WI38 (cell line): ENCODE data around the gene NKAPL.
A peak's percentile ranks its signal among the peaks of the same experiment; 100 is the strongest.

Experiments used
- H3K4me3 ChIP-seq: 2 replicates; pipeline ENCODE4 v1.5.1; 2011; ENCODE audit warnings: low read depth, mild to moderate bottlenecking, control low read depth, low read length
- TF ChIP-seq, protein P1 (sequence below): IDR thresholded peaks from 2 replicates; pipeline ENCODE4 v1.5.1; 2012; ENCODE audit warnings: low read depth, mild to moderate bottlenecking, control low read depth, low read length

Gene NKAPL

DNA sequence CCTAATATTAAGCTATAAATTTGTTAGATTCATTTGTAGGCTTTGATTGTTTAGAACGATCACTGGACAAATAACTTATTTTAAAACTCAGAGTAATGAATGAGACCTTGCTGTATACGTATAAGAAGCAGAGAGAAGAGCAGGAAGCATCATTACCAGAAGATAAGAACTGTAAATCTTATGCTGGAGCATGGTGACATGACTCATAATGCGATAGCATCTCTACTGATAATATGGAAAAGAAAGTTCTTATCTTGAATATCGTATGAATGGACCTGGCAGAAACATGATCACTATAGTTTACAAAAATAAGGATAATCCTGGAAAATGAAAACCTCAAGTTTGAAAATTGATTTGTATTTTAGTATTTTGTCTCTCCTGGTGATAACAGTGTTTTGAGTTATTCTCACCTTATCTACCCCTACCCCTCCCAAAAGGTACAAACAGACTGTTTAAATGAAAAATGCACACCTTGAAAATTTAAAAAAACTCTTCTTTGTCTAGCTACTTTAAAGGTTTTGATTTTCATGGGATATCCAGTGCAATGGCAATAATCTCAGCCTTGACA, 5.8 kb downstream of the NKAPL start:
- TF ChIP-seq, protein P1, sequence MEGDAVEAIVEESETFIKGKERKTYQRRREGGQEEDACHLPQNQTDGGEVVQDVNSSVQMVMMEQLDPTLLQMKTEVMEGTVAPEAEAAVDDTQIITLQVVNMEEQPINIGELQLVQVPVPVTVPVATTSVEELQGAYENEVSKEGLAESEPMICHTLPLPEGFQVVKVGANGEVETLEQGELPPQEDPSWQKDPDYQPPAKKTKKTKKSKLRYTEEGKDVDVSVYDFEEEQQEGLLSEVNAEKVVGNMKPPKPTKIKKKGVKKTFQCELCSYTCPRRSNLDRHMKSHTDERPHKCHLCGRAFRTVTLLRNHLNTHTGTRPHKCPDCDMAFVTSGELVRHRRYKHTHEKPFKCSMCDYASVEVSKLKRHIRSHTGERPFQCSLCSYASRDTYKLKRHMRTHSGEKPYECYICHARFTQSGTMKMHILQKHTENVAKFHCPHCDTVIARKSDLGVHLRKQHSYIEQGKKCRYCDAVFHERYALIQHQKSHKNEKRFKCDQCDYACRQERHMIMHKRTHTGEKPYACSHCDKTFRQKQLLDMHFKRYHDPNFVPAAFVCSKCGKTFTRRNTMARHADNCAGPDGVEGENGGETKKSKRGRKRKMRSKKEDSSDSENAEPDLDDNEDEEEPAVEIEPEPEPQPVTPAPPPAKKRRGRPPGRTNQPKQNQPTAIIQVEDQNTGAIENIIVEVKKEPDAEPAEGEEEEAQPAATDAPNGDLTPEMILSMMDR: no peak
- no peak overlapping the region for H3K4me3 ChIP-seq

DNA sequence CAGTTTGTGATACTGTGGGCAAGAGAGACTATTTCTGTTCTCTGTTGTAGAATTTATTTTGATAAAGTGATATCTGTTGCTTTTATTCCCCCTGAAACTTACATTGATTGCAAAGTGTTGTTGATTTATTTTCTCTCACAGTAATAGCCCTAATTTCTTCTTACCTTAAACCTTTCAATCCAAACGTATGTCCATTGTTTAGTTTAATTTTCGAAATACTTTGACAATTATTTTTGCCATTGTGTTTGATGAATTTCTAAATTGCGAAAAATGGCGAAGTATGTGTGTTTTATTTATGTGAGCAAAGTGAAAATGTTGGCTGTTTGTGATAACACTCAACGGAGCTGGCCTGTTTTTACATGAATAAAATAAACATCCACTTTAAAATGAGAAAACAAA, 7.5 kb downstream of the NKAPL start:
- TF ChIP-seq, protein P1: no peak

DNA sequence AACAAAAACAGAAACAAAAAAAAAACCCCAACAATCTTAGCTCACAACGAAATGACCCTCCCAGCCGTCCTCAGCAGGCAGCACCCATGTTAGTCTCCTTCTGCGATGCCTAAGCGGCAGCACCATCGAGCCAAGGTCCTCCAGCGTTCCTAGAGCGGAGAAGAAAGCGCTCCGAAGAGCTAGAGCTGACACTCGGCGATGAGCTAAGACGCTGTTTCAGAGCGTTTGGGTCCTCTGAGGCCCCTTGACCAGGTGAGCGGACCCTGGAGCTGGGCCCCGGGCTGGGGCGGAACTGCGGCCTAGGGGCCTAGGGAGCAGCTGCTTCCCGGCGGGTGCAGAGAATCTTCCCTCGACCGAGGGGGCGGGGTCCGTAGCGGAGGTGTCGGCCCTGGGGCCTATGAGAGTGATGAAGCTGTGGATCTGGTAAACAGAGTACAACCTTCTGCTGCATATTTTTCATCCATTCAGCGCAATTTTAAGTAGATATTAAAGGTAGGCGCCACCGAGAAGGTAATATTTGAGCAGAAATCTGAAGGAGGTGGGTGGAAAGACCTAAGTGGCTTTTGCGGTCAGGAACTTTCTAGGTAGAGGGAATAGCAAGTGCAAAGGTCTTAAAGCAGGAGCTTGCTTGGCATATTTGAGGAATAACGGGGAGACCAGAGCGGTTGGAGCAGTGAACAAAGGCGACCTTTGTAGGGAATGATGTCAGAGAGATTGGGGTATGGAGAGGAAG, 8.0 kb downstream of the NKAPL start, which contains the start of gene ZSCAN26:
TSS of gene ZSCAN26 (plus strand) at position 182 of the 733 bp plus-strand sequence. CDS start 4,777 bp downstream, outside the sequence.
- H3K4me3 ChIP-seq: peak within 1 kb of the TSS; percentile 79
- TF ChIP-seq, protein P1: no peak

More for the DNA sequence above, 7.5 kb downstream of the NKAPL start:
- H3K4me3 ChIP-seq: peak overlapping the region; percentile 79

DNA sequence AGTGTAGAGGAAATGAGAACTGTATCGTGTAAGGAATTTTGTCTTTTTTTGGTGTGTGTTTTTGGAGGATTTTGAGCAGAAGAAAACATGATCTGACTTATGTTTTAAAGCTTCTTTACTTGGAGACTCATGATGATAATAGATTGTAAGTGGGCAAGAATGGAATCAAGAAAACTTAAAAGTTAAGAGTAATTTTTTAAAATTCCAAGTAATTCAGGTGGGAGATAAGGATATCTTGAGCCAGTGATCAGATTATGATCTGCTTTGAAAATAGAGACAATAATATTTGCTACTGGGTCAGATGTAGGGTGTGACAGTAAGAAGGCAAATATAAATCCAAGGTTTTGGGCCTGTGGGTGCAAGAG, 8.6 kb downstream of the NKAPL start:
- peak overlapping the region; percentile 79 for H3K4me3 ChIP-seq
- TF ChIP-seq, protein P1: no peak

DNA sequence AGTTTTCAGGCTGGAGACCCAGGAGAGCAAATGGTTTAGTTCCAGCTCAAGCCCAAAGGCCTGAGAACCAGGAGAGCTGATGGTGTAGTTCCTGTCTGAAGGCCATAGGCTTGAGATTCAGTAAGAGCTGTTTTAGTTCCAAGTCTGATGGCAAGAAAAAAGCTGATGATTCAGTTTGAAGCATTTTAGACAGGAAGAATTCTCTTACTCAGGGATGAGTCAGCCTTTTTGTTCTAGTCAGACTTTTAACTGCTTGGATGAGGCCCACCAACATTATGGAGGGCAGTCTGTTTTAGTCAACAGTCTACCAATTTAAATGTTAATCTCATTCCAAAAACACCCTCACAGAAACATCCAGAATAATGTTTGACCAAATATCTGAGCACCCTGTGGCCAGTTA, 10.4 kb downstream of the NKAPL start:
- TF ChIP-seq, protein P1: no peak
- no peak overlapping the region for H3K4me3 ChIP-seq

DNA sequence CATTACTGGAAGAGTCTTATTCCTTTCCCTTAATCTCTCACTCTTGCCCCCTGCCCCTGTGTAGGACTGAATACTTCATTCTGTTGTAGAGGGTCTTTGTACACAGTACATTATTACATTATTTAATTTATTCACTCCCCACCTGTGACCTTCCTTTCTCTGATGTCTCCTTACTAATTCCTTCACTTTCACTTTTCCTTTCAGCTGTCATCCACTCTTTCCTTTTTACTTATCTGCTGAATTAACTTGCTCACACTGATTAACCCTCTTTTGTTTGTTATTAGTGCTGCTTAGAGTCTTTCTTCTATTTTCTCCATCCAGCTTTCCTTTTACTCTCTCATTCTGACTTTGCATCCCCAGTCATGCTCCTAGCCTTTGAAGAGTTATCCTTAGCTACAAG, 15.8 kb downstream of the NKAPL start:
- TF ChIP-seq, protein P1: no peak
- H3K4me3 ChIP-seq: no peak overlapping the region

DNA sequence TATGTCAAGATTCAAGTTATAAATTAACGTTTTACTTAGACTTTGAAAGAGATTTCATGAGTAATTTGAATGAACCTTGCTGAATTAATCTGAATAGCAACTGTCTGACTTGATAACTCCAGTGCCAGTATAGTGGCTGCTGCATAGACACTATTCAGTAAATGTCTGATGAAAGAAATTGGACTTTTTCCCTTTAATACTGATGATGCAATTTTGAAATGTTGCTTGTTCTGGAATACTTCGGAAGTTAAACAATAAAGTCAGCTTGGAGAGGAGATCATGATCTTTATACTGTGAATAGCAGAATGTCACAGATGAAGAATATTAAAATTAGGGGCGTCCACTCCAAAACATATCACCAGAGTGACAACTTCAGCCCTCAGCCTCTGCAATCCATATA, 18.6 kb downstream of the NKAPL start:
- TF ChIP-seq, protein P1: no peak
- no peak overlapping the region for H3K4me3 ChIP-seq
